Gastrocnemius medialis (tissue), 4 donors: Measurements from ENCODE around the gene GRIK3. TPM values are rescaled to one million over a fixed set of nuclear protein-coding genes. Genes with fewer than 3 reads are reported as not detected.

Experiments
- ATAC-seq, 2 donors: fragments of 150-250 bp; one replicate each; pipeline ENCODE4 v1.9.1; 2016
- DNase-seq, 2 donors: peaks; one replicate each; pipeline ENCODE4 v3.0.0-alpha.2; 2019
- H3K27ac ChIP-seq, 4 donors: fragments of 200-600 bp; sonication (generic); 1 replicate in 1 of 4; 2 replicates in 3 of 4; pipeline ENCODE4 v1.5.1; 2016 to 2018; ENCODE audit warnings: mild to moderate bottlenecking in 2 of 4, moderate library complexity in 1 of 4
- H3K27me3 ChIP-seq, 3 donors: fragments of 200-600 bp; sonication (generic) in 2 of 3; 1 replicate in 1 of 3; 2 replicates in 2 of 3; pipeline versions ENCODE4 v1.5.1 to v1.6.0; 2016 to 2019; ENCODE audit warnings: mild to moderate bottlenecking in 1 of 3, moderate library complexity in 1 of 3
- H3K36me3 ChIP-seq, 2 donors: fragments of 200-600 bp; sonication (generic) in 1 of 2; one replicate each; pipeline ENCODE4 v1.5.1; 2017 to 2018
- H3K4me1 ChIP-seq, 2 donors: fragments of 200-600 bp; sonication (generic) in 1 of 2; one replicate each; pipeline ENCODE4 v1.5.1; 2016 to 2017; ENCODE audit warnings: mild to moderate bottlenecking in 2 of 2
- H3K4me3 ChIP-seq, 4 donors: fragments of 200-600 bp; sonication (generic) in 3 of 4; 1 replicate in 1 of 4; 2 replicates in 3 of 4; pipeline ENCODE4 v1.5.1; 2016 to 2019; ENCODE audit warnings: mild to moderate bottlenecking in 2 of 4
- H3K9me3 ChIP-seq, 3 donors: fragments of 200-600 bp; sonication (generic) in 2 of 3; 1 replicate in 1 of 3; 2 replicates in 2 of 3; pipeline ENCODE4 v1.5.1; 2016 to 2019
- CTCF ChIP-seq, 5 experiments: fragments of 450-650 bp in 3 of 5; fragments of 200-600 bp in 2 of 5; sonication (generic) in 2 of 5; IDR thresholded peaks in 4 of 5; conservative IDR thresholded peaks in 1 of 5; 1 replicate in 4 of 5; 2 replicates in 1 of 5; pipeline ENCODE4 v1.5.1; 2016 to 2019; ENCODE audit warnings: antibody characterized with exemption in 5 of 5, mild to moderate bottlenecking in 3 of 5, moderate library complexity in 3 of 5
- POLR2A ChIP-seq, 2 donors: fragments of 450-650 bp; IDR thresholded peaks; one replicate each; pipeline ENCODE4 v1.6.1; 2017; ENCODE audit warnings: antibody characterized with exemption in 2 of 2, mild to moderate bottlenecking in 2 of 2, moderate library complexity in 2 of 2
- in situ Hi-C, 4 donors: fragments of 200-750 bp; cut with MboI; loops; one replicate each; pipeline versions ENCODE4 v1.15.0 to v1.8.0; 2017; ENCODE audit warnings: low sequenced_read_pairs in 4 of 4
- intact Hi-C: fragments of 100-400 bp; cut with DNase I; formaldehyde crosslinking; loops from one replicate; pipeline ENCODE4 v1.15.1; 2023; ENCODE audit warnings: low total_unique reads
- total RNA-seq, 4 donors: library from RNA; depleted of rRNA; stranded (reverse); fragments of >200 nt; gene quantifications; one replicate each; pipeline versions ENCODE4 v1.1.0 to v1.2.3, GENCODE V29; 2016

The GRIK3 gene
- total RNA-seq, 4 donors from 2014 or later: 0.13 to 0.22 (median 0.13) TPM; not detected in 1

GRCh38 chr1:37041483-37041882, 7.2 kb upstream of the GRIK3 start:
- in situ Hi-C loops: no loop called here
- intact Hi-C loops: no loop called here

GRCh38 chr1:37040773-37041172, 6.5 kb upstream of the GRIK3 start:
- Histone ChIP-seq H3K36me3 (no peaks in the 10 kb centered on the region), H3K4me3 (no peak overlapping the region), H3K27me3 (peaks cover 51 to 71% (median 60%) of the 10 kb centered on the region in 3 donors), H3K9me3 (no peaks in the 10 kb centered on the region), H3K4me1 (no peaks in the 10 kb centered on the region), H3K27ac (no peak overlapping the region)
- DNase-seq (no peak), ATAC-seq (no peak)
- in situ Hi-C loops: no loop called here
- TF ChIP-seq POLR2A (IDR thresholded peaks at IDR 0.05): no peak
- TF ChIP-seq CTCF (IDR thresholded peaks at IDR 0.05 in 4 of 5, conservative IDR thresholded peaks at IDR 0.05 in 1 of 5): no peak
- intact Hi-C loops: no loop called here

More at GRCh38 chr1:37041483-37041882, 7.2 kb upstream of the GRIK3 start:
- H3K4me1 ChIP-seq: no peaks in the 10 kb centered on the region
- H3K4me3 ChIP-seq: no peak overlapping the region
- no peak for DNase-seq
- H3K9me3 ChIP-seq: no peaks in the 10 kb centered on the region
- TF ChIP-seq CTCF (IDR thresholded peaks at IDR 0.05 in 4 of 5, conservative IDR thresholded peaks at IDR 0.05 in 1 of 5) (no peak), POLR2A (IDR thresholded peaks at IDR 0.05) (no peak)
- H3K27me3 ChIP-seq: peaks cover 44 to 63% (median 56%) of the 10 kb centered on the region in 3 donors
- H3K36me3 ChIP-seq: no peaks in the 10 kb centered on the region
- H3K27ac ChIP-seq: no peak overlapping the region
- ATAC-seq: no peak

- intact Hi-C loops: no loop called here
- Histone ChIP-seq H3K4me1 (no peaks in the 10 kb centered on the region), H3K27me3 (peaks cover 56 to 75% (median 65%) of the 10 kb centered on the region in 3 donors), H3K4me3 (no peak overlapping the region), H3K9me3 (no peaks in the 10 kb centered on the region), H3K36me3 (no peaks in the 10 kb centered on the region), H3K27ac (no peak overlapping the region)
- TF ChIP-seq POLR2A (IDR thresholded peaks at IDR 0.05) (no peak), CTCF (IDR thresholded peaks at IDR 0.05 in 4 of 5, conservative IDR thresholded peaks at IDR 0.05 in 1 of 5) (no peak)
- in situ Hi-C loops: no loop called here
- no peak for ATAC-seq
- no peak for DNase-seq
These were observed 5.9 kb upstream of the GRIK3 start for GRCh38 chr1:37040261-37040660.

- H3K27ac ChIP-seq: no peak overlapping the region
- no peak for ATAC-seq
- H3K27me3 ChIP-seq: peaks cover 68 to 77% (median 74%) of the 10 kb centered on the region in 3 donors
- H3K4me3 ChIP-seq: no peak overlapping the region
- no peak for DNase-seq
- in situ Hi-C loops (no loop called here), intact Hi-C loops (no loop called here)
- H3K4me1 ChIP-seq: peaks cover 0 to 1% of the 10 kb centered on the region in 2 donors
- TF ChIP-seq POLR2A (IDR thresholded peaks at IDR 0.05) (no peak), CTCF (IDR thresholded peaks at IDR 0.05 in 4 of 5, conservative IDR thresholded peaks at IDR 0.05 in 1 of 5) (no peak)
- H3K36me3 ChIP-seq: no peaks in the 10 kb centered on the region
- no peaks in the 10 kb centered on the region for H3K9me3 ChIP-seq
These were observed 4.1 kb upstream of the GRIK3 start for GRCh38 chr1:37038227-37039093.
